Measurements from ENCODE around the gene CDH13.

CDH13 gene

GRCh38 chr16:82991966-82992675, 365.4 kb downstream of the CDH13 start:
- CTCF ChIA-PET, result no interaction called here
- POLR2A ChIA-PET, result no interaction called here

DNA sequence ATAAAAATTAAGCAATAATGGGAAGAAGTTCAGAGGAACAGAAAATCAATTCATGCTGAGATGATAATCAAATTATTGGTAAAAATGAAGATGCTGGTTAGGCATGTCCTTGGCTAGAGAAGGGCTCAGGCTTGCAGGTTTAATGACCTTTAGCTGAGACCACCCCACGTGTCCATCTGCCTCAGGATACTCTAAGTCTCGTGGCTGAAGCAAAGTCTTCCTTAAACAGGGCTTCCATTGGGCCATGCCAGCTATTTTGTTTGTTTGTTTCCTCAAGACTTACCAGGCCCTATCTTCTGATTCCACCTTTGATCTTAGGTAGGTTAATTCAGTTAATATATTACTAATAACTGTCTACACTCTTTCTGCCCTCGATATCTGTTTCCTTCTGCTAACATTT, 366.0 kb downstream of the CDH13 start:
- Histone ChIP-seq H3K36me3 (ENCODE audit: control insufficient read depth in 2 of 2, insufficient read depth in 1 of 2, low read length in 2 of 2) (no peaks in the 10 kb centered on the region), H3K4me3 (ENCODE audit: low read depth, low read length) (no peak overlapping the region), H3K4me1 (ENCODE audit: control insufficient read depth, insufficient read depth, low read length) (peaks cover 2% of the 10 kb centered on the region; the same call in 1 of the 2 replicates), H3K27ac (ENCODE audit: extremely low read depth, low read depth, low read length) (no peak overlapping the region), H3K9me3 (ENCODE audit: control insufficient read depth, insufficient read depth, low read depth, low read length) (no peaks in the 10 kb centered on the region)
- ChIA-PET CTCF (no interaction called here), POLR2A (no interaction called here)
- no peak for TF ChIP-seq ZSCAN23 (tag by site-specific recombination; IDR thresholded peaks at IDR 0.05)

More at GRCh38 chr16:82991966-82992675, 365.4 kb downstream of the CDH13 start:
- Histone ChIP-seq H3K36me3 (ENCODE audit: control insufficient read depth in 2 of 2, insufficient read depth in 1 of 2, low read length in 2 of 2) (no peaks in the 10 kb centered on the region), H3K9me3 (ENCODE audit: control insufficient read depth, insufficient read depth, low read depth, low read length) (no peaks in the 10 kb centered on the region), H3K4me3 (ENCODE audit: low read depth, low read length) (no peak overlapping the region), H3K27ac (ENCODE audit: extremely low read depth, low read depth, low read length) (no peak overlapping the region), H3K4me1 (ENCODE audit: control insufficient read depth, insufficient read depth, low read length) (peaks cover 2% of the 10 kb centered on the region; the same call in 1 of the 2 replicates)
- TF ChIP-seq OSR2 (tag by site-specific recombination; IDR thresholded peaks at IDR 0.05), result no peak
- TF ChIP-seq KLF9 (tag by site-specific recombination; IDR thresholded peaks at IDR 0.05; ENCODE audit: low read depth), result no peak

- Histone ChIP-seq H3K36me3 (ENCODE audit: control insufficient read depth in 2 of 2, insufficient read depth in 1 of 2, low read length in 2 of 2) (no peaks in the 10 kb centered on the region), H3K9me3 (ENCODE audit: control insufficient read depth, insufficient read depth, low read depth, low read length) (no peaks in the 10 kb centered on the region), H3K4me3 (ENCODE audit: low read depth, low read length) (no peak overlapping the region), H3K4me1 (ENCODE audit: control insufficient read depth, insufficient read depth, low read length) (peaks cover 2% of the 10 kb centered on the region; the same call in 1 of the 2 replicates), H3K27ac (ENCODE audit: extremely low read depth, low read depth, low read length) (no peak overlapping the region)
- TF ChIP-seq ZNF302 (tag by site-specific recombination; IDR thresholded peaks at IDR 0.05; ENCODE audit: low read depth) (no peak), ZNF175 (tag by site-specific recombination; IDR thresholded peaks at IDR 0.05) (no peak), PRDM2 (tag by site-specific recombination; IDR thresholded peaks at IDR 0.05; ENCODE audit: borderline replicate concordance) (no peak), CTCF (tag by site-specific recombination; IDR thresholded peaks at IDR 0.05) (no peak), ZBTB7A (tag by site-specific recombination; IDR thresholded peaks at IDR 0.05; ENCODE audit: low read depth) (no peak), ZNF837 (tag by site-specific recombination; IDR thresholded peaks at IDR 0.05) (no peak), ZBTB10 (tag by site-specific recombination; IDR thresholded peaks at IDR 0.05) (no peak), ZNF157 (tag by site-specific recombination; IDR thresholded peaks at IDR 0.05) (no peak), KLF17 (tag by site-specific recombination; IDR thresholded peaks at IDR 0.05) (no peak), ZNF184 (tag by site-specific recombination; IDR thresholded peaks at IDR 0.05) (no peak), KLF7 (tag by site-specific recombination; IDR thresholded peaks at IDR 0.05; ENCODE audit: borderline replicate concordance) (no peak), SP3 (tag by site-specific recombination; IDR thresholded peaks at IDR 0.05) (no peak)
- CTCF ChIA-PET, result no interaction called here
- POLR2A ChIA-PET, result no interaction called here
Measured at GRCh38 chr16:82993415-82993814, 366.6 kb downstream of the CDH13 start.

Data from HEK293 (cell line).